ENCODE results near the gene MAST3.

Gene MAST3

DNA sequence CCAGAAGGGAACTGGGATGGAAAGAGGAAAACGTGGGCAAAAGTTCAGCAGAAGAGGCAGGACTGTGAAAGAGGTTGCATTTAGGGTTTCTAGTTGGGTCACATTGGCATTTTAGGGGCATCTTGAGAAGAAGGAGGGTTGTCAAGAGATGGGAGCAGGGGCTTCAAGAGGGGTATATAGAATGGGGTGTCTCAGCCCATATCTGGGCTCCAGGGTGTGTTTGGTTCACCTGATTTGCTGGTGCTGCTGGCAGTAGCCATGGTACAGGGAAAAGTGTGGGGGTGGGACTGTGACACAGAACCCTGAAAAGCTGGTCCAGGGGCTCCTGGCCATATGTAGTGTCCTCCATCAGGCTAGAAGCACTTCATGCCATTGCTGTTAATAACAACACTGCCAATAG is 22.5 kb downstream of the MAST3 start:
- in situ Hi-C loops (cut with MboI; ENCODE audit: low sequenced_read_pairs, unreplicated experiment), result no loop called here
- no peak for TF ChIP-seq CTCF (IDR thresholded peaks at IDR 0.05; ENCODE audit: borderline replicate concordance, control extremely low read depth, extremely low read depth, insufficient read depth, missing control alignments)
- DNase-seq (ENCODE audit: low spot score), result no peak

DNA sequence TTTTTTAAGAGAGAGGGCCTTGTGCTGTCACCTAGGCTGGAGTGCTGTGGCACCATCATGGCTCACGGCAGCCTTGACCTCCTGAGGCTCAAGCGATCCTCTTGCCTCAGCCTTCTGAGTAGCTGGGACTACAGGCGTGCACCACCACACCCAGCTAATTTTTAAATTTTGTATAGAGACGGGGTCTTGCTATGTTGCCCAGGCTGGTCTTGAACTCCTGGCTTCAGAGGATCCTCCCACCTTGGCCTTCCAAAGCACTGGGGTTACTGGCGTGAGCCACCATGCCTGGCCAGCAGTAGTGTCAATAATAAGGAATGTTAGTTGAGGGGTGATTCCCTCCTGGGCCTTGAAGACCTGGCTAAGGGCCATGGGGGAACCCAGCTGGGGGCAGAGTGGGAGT is 23.6 kb downstream of the MAST3 start:
- DNase-seq (ENCODE audit: low spot score), result no peak
- in situ Hi-C loops (cut with MboI; ENCODE audit: low sequenced_read_pairs, unreplicated experiment), result no loop called here
- no peak for TF ChIP-seq CTCF (IDR thresholded peaks at IDR 0.05; ENCODE audit: borderline replicate concordance, control extremely low read depth, extremely low read depth, insufficient read depth, missing control alignments)

- in situ Hi-C loops (cut with MboI; ENCODE audit: low sequenced_read_pairs, unreplicated experiment), result no loop called here
- no peak for DNase-seq (ENCODE audit: low spot score)
- TF ChIP-seq CTCF (IDR thresholded peaks at IDR 0.05; ENCODE audit: borderline replicate concordance, control extremely low read depth, extremely low read depth, insufficient read depth, missing control alignments), result no peak
Observed at GRCh38 chr19:18122424-18122823, 24.8 kb downstream of the MAST3 start.

DNA sequence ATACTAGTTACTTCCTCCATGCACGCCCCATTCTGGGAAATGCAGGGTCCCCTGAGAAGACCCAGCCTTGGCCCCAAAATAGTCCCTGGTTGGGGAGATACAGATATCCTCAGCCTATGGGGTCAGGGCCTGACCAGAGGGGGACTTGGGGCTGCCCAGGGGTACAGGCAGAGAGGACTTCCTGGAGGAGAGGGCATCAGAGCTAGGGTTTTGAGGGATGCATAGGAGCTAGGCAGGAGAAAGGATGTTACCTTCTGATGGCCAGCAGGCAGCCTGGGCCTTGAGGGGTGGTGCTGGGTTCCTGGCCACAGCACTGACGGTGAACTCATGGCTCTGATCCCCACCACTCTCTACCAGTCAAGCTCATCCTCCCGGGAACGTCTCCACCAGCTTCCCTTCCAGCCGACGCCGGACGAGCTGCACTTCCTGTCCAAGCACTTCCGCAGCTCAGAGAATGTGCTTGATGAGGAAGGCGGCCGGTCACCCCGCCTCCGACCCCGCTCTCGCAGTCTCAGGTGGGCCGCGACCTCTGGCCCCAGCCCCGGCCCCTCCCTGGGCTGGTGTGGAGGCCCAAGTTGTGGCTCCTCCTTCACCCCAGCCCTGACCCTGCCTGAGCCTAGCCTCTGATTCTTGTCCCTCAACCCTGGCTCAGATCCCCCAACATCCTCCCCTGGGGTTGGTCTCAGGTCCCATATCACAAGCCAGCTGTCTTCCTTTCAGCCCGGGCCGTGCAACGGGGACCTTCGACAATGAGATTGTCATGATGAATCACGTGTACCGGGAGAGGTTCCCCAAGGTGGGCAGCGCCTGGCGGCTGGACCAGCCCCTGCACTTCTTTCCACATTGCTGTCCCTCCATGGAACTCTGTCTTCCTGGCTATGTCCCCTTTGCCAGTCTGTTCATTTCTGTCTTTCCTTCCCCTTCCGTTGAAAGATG is 25.6 kb downstream of the MAST3 start:
- in situ Hi-C loops (cut with MboI; ENCODE audit: low sequenced_read_pairs, unreplicated experiment), result no loop called here
- DNase-seq (ENCODE audit: low spot score), result no peak
- TF ChIP-seq CTCF (IDR thresholded peaks at IDR 0.05; ENCODE audit: borderline replicate concordance, control extremely low read depth, extremely low read depth, insufficient read depth, missing control alignments), result no peak

- in situ Hi-C loops (cut with MboI; ENCODE audit: low sequenced_read_pairs, unreplicated experiment), result no loop called here
- DNase-seq (ENCODE audit: low spot score), result no peak
- no peak for TF ChIP-seq CTCF (IDR thresholded peaks at IDR 0.05; ENCODE audit: borderline replicate concordance, control extremely low read depth, extremely low read depth, insufficient read depth, missing control alignments)
Observed at GRCh38 chr19:18123819-18124218, 26.2 kb downstream of the MAST3 start.

DNA sequence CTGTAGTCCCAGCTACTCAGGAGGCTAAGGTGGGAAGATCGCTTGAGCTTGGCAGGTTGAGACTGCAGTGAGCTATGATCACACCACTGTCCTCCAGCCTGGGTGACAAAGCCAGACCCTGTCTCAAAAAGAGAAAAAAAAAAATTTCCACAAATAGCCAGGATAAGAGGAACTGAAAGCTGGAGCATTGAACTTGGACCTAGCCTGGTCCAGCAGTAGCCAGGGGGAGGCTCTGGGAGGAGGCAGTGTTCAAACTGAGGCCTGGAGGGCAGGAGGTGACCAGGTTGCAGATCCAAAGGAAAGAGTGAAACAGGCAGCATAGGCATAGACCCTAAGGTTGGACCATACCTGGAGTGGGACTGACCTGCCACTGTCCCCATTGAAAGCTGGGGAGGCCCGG is 28.5 kb downstream of the MAST3 start:
- TF ChIP-seq CTCF (IDR thresholded peaks at IDR 0.05; ENCODE audit: borderline replicate concordance, control extremely low read depth, extremely low read depth, insufficient read depth, missing control alignments), result no peak
- in situ Hi-C loops (cut with MboI; ENCODE audit: low sequenced_read_pairs, unreplicated experiment), result no loop called here
- DNase-seq (ENCODE audit: low spot score), result no peak
